H9 (cell line): ENCODE measurements around the gene DGCR2. TPM values are rescaled to one million over a fixed set of nuclear protein-coding genes. Genes with fewer than 3 reads are reported as not detected.

Experiments used
- DNase-seq: peaks from one replicate; pipeline ENCODE4 v3.0.0-alpha.2; 2017
- H2AFZ ChIP-seq: one replicate; pipeline ENCODE4 v1.6.1; 2013; ENCODE audit warnings: mild to moderate bottlenecking, low read length, control low read depth, moderate library complexity
- H2AK5ac ChIP-seq: 2 replicates; pipeline ENCODE4 v1.6.1; 2013; ENCODE audit warnings: low read length, control low read depth, mixed read lengths; ENCODE audit not compliant: insufficient read length
- H2BK120ac ChIP-seq: one replicate; pipeline ENCODE4 v1.6.1; 2013; ENCODE audit warnings: low read depth, mild to moderate bottlenecking, low read length, control low read depth, inconsistent platforms; ENCODE audit not compliant: poor library complexity, severe bottlenecking
- H2BK12ac ChIP-seq: 2 replicates; pipeline ENCODE4 v1.6.1; 2013; ENCODE audit warnings: low read length, control low read depth, mixed read lengths, low read depth; ENCODE audit not compliant: insufficient read length
- H2BK15ac ChIP-seq: 2 replicates; pipeline ENCODE4 v1.6.1; 2013; ENCODE audit warnings: low read depth, low read length, control low read depth
- H2BK20ac ChIP-seq: one replicate; pipeline ENCODE4 v1.6.1; 2013; ENCODE audit warnings: low read depth, mild to moderate bottlenecking, low read length, control low read depth, inconsistent platforms; ENCODE audit not compliant: poor library complexity, severe bottlenecking
- H2BK5ac ChIP-seq: 2 replicates; pipeline ENCODE4 v1.6.1; 2013; ENCODE audit warnings: low read length, control low read depth, mixed read lengths; ENCODE audit not compliant: insufficient read length
- H3K14ac ChIP-seq: 2 replicates; pipeline ENCODE4 v1.6.1; 2013; ENCODE audit warnings: low read length, control low read depth; ENCODE audit not compliant: insufficient read depth
- H3K18ac ChIP-seq: 2 replicates; pipeline ENCODE4 v1.6.1; 2013; ENCODE audit warnings: low read depth, mild to moderate bottlenecking, mixed read lengths, low read length, control low read depth; ENCODE audit not compliant: insufficient read length
- H3K23ac ChIP-seq: 2 replicates; pipeline ENCODE4 v1.6.1; 2013; ENCODE audit warnings: low read length, control low read depth, mixed read lengths, low read depth; ENCODE audit not compliant: insufficient read length
- H3K23me2 ChIP-seq: 2 replicates; pipeline ENCODE4 v1.6.1; 2013; ENCODE audit warnings: low read depth, mild to moderate bottlenecking, mixed read lengths, low read length, control low read depth; ENCODE audit not compliant: insufficient read length, poor library complexity, severe bottlenecking
- H3K27ac ChIP-seq: 2 replicates; pipeline ENCODE4 v1.5.1; 2013; ENCODE audit warnings: low read length, control low read depth, mixed read lengths, low read depth; ENCODE audit not compliant: insufficient read length
- H3K27me3 ChIP-seq: 2 replicates; pipeline ENCODE4 v1.6.1; 2013; ENCODE audit warnings: low read length, control low read depth, inconsistent platforms; ENCODE audit not compliant: insufficient read depth
- H3K4ac ChIP-seq: 2 replicates; pipeline ENCODE4 v1.6.1; 2013; ENCODE audit warnings: low read depth, mild to moderate bottlenecking, control low read depth, inconsistent platforms, low read length, moderate library complexity
- H3K4me1 ChIP-seq: 2 replicates; pipeline ENCODE4 v1.6.1; 2013; ENCODE audit warnings: low read length, control low read depth, inconsistent platforms; ENCODE audit not compliant: insufficient read depth
- H3K4me2 ChIP-seq: 2 replicates; pipeline ENCODE4 v1.6.1; 2013; ENCODE audit warnings: low read length, control low read depth, mixed read lengths; ENCODE audit not compliant: insufficient read length, insufficient read depth
- H3K56ac ChIP-seq: 2 replicates; pipeline ENCODE4 v1.6.1; 2013; ENCODE audit warnings: low read depth, mild to moderate bottlenecking, mixed read lengths, low read length, control low read depth; ENCODE audit not compliant: insufficient read length
- H3K79me1 ChIP-seq: 2 replicates; pipeline ENCODE4 v1.6.1; 2013; ENCODE audit warnings: low read depth, mild to moderate bottlenecking, moderate library complexity, low read length, control low read depth, inconsistent platforms; ENCODE audit not compliant: insufficient read depth, poor library complexity, severe bottlenecking
- H3K79me2 ChIP-seq: 2 replicates; pipeline ENCODE4 v1.6.1; 2013; ENCODE audit warnings: low read length, control low read depth, inconsistent platforms; ENCODE audit not compliant: insufficient read depth
- H3K9ac ChIP-seq: 2 replicates; pipeline ENCODE4 v1.6.1; 2013; ENCODE audit warnings: low read length, control low read depth, mixed read lengths; ENCODE audit not compliant: insufficient read length; ENCODE audit errors: extremely low read depth
- H3K9me3 ChIP-seq: one replicate; pipeline ENCODE4 v1.6.1; 2013; ENCODE audit warnings: low read depth, low read length, inconsistent platforms; ENCODE audit not compliant: control insufficient read depth
- H3T11ph ChIP-seq: one replicate; pipeline ENCODE4 v1.6.1; 2013; ENCODE audit warnings: mild to moderate bottlenecking, low read length, control low read depth, inconsistent platforms
- H4K20me1 ChIP-seq: one replicate; pipeline ENCODE4 v1.6.1; 2013; ENCODE audit not compliant: control insufficient read depth, insufficient read length, insufficient read depth
- H4K5ac ChIP-seq: 2 replicates; pipeline ENCODE4 v1.6.1; 2013; ENCODE audit warnings: low read depth, mild to moderate bottlenecking, mixed read lengths, low read length, control low read depth; ENCODE audit not compliant: insufficient read length
- H4K8ac ChIP-seq: replicated peaks from 2 replicates; pipeline ENCODE4 v1.6.1; 2013; ENCODE audit warnings: low read length, control low read depth, mixed read lengths, low read depth; ENCODE audit not compliant: insufficient read length
- H4K91ac ChIP-seq: 2 replicates; pipeline ENCODE4 v1.6.1; 2013; ENCODE audit warnings: low read depth, mild to moderate bottlenecking, moderate library complexity, mixed read lengths, low read length, control low read depth; ENCODE audit not compliant: insufficient read length
- H3K27ac Mint-ChIP-seq, 3 experiments: 2 replicates in 2 of 3; 3 replicates in 1 of 3; pipeline ENCODE4 v1.8.0; 2020 to 2021; ENCODE audit warnings: mixed read lengths in 3 of 3, mild to moderate bottlenecking in 1 of 3, moderate library complexity in 1 of 3
- H3K27me3 Mint-ChIP-seq: 2 replicates; pipeline ENCODE4 v1.8.0; 2021; ENCODE audit warnings: low read depth, mild to moderate bottlenecking, moderate library complexity, mixed read lengths
- H3K36me3 Mint-ChIP-seq, 3 experiments: 2 replicates in 2 of 3; 3 replicates in 1 of 3; pipeline ENCODE4 v1.8.0; 2020 to 2021; ENCODE audit warnings: low read depth in 3 of 3, mixed read lengths in 3 of 3; ENCODE audit not compliant: insufficient read depth in 1 of 3
- H3K4me1 Mint-ChIP-seq, 2 experiments: 2 replicates each; pipeline ENCODE4 v1.8.0; 2020; ENCODE audit warnings: mixed read lengths in 2 of 2
- H3K4me3 Mint-ChIP-seq, 2 experiments: 2 replicates in 1 of 2; 3 replicates in 1 of 2; pipeline ENCODE4 v1.8.0; 2020 to 2021; ENCODE audit warnings: mild to moderate bottlenecking in 2 of 2, mixed read lengths in 2 of 2, moderate library complexity in 1 of 2
- H3K9me3 Mint-ChIP-seq, 2 experiments: 2 replicates in 1 of 2; 3 replicates in 1 of 2; pipeline ENCODE4 v1.8.0; 2020; ENCODE audit warnings: mild to moderate bottlenecking in 2 of 2, mixed read lengths in 2 of 2, moderate library complexity in 1 of 2
- WGBS: extraction: QIAGEN DNeasy Blood & Tissue Kit; methylation state at CpG from one replicate; pipeline ENCODE4 v1.1.7; 2013; ENCODE audit warnings: missing lambda C conversion rate, low lambda C conversion rate, mixed read lengths; ENCODE audit not compliant: insufficient read length; ENCODE audit errors: extremely low coverage; 5-methylcytosine and 5-hydroxymethylcytosine counted together
- total RNA-seq: library from RNA; stranded (reverse); gene quantifications from 2 replicates; pipeline ENCODE4 v1.2.1, GENCODE V29; 2021
- TF ChIP-seq, protein P1 (sequence below): fragments of 200-600 bp; sonication (generic); conservative IDR thresholded peaks from 3 replicates; pipeline ENCODE4 v1.8.0; 2021; ENCODE audit warnings: antibody characterized with exemption, mild to moderate bottlenecking

The DGCR2 gene
- total RNA-seq, 1 experiment from 2014 or later = 47.2 TPM

DNA sequence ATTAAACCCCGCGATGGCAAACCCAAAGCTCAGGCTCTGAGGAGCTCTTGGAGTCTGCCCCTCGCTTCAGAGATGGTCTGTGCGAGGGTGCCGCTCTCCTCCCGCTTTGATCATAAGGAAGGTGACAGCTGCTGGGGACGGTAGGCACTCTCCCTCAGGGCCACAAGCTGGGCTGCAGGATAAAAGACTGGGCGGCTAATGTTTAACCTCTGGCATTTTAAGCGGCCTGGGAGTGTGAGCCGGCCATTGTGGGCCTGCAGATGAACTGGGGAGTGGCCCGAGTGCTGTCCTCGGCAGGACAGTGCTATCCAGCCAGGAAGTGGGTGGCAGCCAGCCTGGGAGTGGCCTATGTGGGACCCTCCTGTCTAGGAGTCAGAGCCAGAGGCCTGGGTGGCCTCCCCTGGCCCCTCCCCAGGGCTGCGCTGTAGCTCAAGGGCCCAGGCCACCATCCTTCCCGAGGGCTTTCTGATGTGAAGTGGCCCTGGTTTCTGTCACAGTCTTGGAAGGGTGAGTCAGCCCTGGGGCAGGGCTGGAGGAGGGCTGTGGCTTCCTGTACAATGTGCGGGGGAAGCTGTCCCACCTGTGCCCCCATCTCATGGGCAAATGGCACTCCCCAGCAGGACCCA, 127.4 kb downstream of the DGCR2 start:
- WGBS = no CpG with 5 or more reads among the region's 15 CpGs
- no peak overlapping the region for H4K5ac ChIP-seq

More for the DNA sequence above, 127.4 kb downstream of the DGCR2 start:
- H3K27me3 ChIP-seq = no peaks in the 10 kb centered on the region
- no peak overlapping the region for H2BK5ac ChIP-seq
- DNase-seq = no peak
- no peaks in the 10 kb centered on the region for H4K20me1 ChIP-seq
- no peaks in the 10 kb centered on the region; a peak in 1 of 7 replicates for H3K36me3 Mint-ChIP-seq
- no peaks in the 10 kb centered on the region for H3K79me2 ChIP-seq
- H4K8ac ChIP-seq = no peak overlapping the region
- H3K9me3 ChIP-seq = no peaks in the 10 kb centered on the region
- no peak overlapping the region for H3K14ac ChIP-seq
- H3T11ph ChIP-seq = no peak overlapping the region
- no peak overlapping the region for H2BK120ac ChIP-seq
- peaks cover 29% of the 10 kb centered on the region for H3K27me3 Mint-ChIP-seq
- TF ChIP-seq, protein P1, sequence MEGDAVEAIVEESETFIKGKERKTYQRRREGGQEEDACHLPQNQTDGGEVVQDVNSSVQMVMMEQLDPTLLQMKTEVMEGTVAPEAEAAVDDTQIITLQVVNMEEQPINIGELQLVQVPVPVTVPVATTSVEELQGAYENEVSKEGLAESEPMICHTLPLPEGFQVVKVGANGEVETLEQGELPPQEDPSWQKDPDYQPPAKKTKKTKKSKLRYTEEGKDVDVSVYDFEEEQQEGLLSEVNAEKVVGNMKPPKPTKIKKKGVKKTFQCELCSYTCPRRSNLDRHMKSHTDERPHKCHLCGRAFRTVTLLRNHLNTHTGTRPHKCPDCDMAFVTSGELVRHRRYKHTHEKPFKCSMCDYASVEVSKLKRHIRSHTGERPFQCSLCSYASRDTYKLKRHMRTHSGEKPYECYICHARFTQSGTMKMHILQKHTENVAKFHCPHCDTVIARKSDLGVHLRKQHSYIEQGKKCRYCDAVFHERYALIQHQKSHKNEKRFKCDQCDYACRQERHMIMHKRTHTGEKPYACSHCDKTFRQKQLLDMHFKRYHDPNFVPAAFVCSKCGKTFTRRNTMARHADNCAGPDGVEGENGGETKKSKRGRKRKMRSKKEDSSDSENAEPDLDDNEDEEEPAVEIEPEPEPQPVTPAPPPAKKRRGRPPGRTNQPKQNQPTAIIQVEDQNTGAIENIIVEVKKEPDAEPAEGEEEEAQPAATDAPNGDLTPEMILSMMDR = no peak
- H2AFZ ChIP-seq = no peak overlapping the region
- no peak overlapping the region for H2BK20ac ChIP-seq
- H3K4me1 ChIP-seq = no peaks in the 10 kb centered on the region
- no peak overlapping the region for H3K4me3 Mint-ChIP-seq
- H3K4ac ChIP-seq = no peak overlapping the region
- no peak overlapping the region for H3K18ac ChIP-seq
- no peak overlapping the region for H4K91ac ChIP-seq
- H3K56ac ChIP-seq = no peak overlapping the region
- no peaks in the 10 kb centered on the region; a peak in 2 of 5 replicates for H3K9me3 Mint-ChIP-seq
- H3K27ac Mint-ChIP-seq = peak overlapping the region in 1 of 3 experiments; percentile 90; a peak in 1 of 7 replicates
- no peak overlapping the region for H3K4me2 ChIP-seq
- no peak overlapping the region for H2BK15ac ChIP-seq
- H3K27ac ChIP-seq = no peak overlapping the region
- no peaks in the 10 kb centered on the region for H3K79me1 ChIP-seq
- H3K9ac ChIP-seq = no peak overlapping the region
- H3K4me1 Mint-ChIP-seq = peaks cover 31 to 34% of the 10 kb centered on the region in 2 experiments
- H2BK12ac ChIP-seq = no peak overlapping the region
- peaks cover 3% of the 10 kb centered on the region for H3K23me2 ChIP-seq
- H2AK5ac ChIP-seq = no peak overlapping the region
- H3K23ac ChIP-seq = no peak overlapping the region
